K562 (cell line): ENCODE measurements around the gene VPS33A. TPM values are rescaled to one million over a fixed set of nuclear protein-coding genes. Genes with fewer than 3 reads are reported as not detected.

ENCODE experiments used
- ATAC-seq: fragments of 200-7000 bp; cut with Tn5 transposase; 3 replicates; pipeline ENCODE4 v1.9.1; 2020; ENCODE audit warnings: moderate library complexity
- BruUV-seq: library from RNA; stranded (reverse); fragments of 400-500 nt; replicated peaks from 2 replicates; lab custom pipeline; 2021; lab: Mats Ljungman, UMichigan
- CTCF ChIA-PET: fragments of 300-600 bp; formaldehyde crosslinking; extraction: SDS; loops from one replicate; lab custom pipeline; 2021; ENCODE audit warnings: low intra/inter-chr PET ratio; lab: Yijun Ruan, JAX
- POLR2A ChIA-PET: fragments of 300-600, 350-650 bp; sonication (Branson Sonifier 250); formaldehyde crosslinking; extraction: SDS; loops from one replicate; lab custom pipeline; 2021; ENCODE audit warnings: antibody characterized with exemption, inconsistent platforms; lab: Yijun Ruan, JAX
- DNase-seq, 4 experiments: peaks; one replicate each; pipeline versions ENCODE4 v3.0.0 to v3.0.0-alpha.2; 2011 to 2018; ENCODE audit warnings: low spot score in 3 of 4, mixed read lengths in 3 of 4; ENCODE audit errors: extremely low read depth in 1 of 4
- FAIRE-seq: peaks from 2 replicates; lab custom pipeline; 2011; peaks lifted over from hg19 to GRCh38; lab: Jason Lieb, UNC
- H2AFZ ChIP-seq: 2 replicates; pipeline ENCODE4 v1.6.0; 2011; ENCODE audit warnings: low read depth, low read length, control low read depth, inconsistent platforms
- H3K27ac ChIP-seq: fragments of 200-600 bp; 3 replicates; pipeline ENCODE4 v1.8.0; 2011; ENCODE audit warnings: low read depth, mild to moderate bottlenecking, control low read depth, inconsistent platforms, low read length, moderate library complexity, mixed read lengths; ENCODE audit errors: extremely low read depth
- H3K27me3 ChIP-seq, 2 experiments: fragments of 300-600 bp in 1 of 2; 2 replicates in 1 of 2; 3 replicates in 1 of 2; pipeline versions ENCODE4 v1.6.0 to v1.8.0; 2011; ENCODE audit warnings: inconsistent platforms in 2 of 2, low read length in 2 of 2, mild to moderate bottlenecking in 1 of 2, mixed read lengths in 1 of 2, moderate library complexity in 1 of 2; ENCODE audit not compliant: control insufficient read depth in 2 of 2, insufficient read depth in 2 of 2
- H3K36me3 ChIP-seq: fragments of 300-600 bp; 3 replicates; pipeline ENCODE4 v1.8.0; 2011; ENCODE audit warnings: mild to moderate bottlenecking, low read length, inconsistent platforms; ENCODE audit not compliant: control insufficient read depth, insufficient read depth
- H3K4me1 ChIP-seq, 2 experiments: fragments of 200-600 bp in 1 of 2; replicated peaks in 1 of 2; 2 replicates in 1 of 2; 3 replicates in 1 of 2; pipeline versions ENCODE4 v1.5.1 to v1.8.0; 2011; ENCODE audit warnings: inconsistent platforms in 2 of 2, low read length in 2 of 2, mild to moderate bottlenecking in 1 of 2, mixed read lengths in 1 of 2, moderate library complexity in 1 of 2; ENCODE audit not compliant: control insufficient read depth in 2 of 2, insufficient read depth in 2 of 2
- H3K4me2 ChIP-seq: 2 replicates; pipeline ENCODE4 v1.6.1; 2011; ENCODE audit warnings: low read length, control low read depth, inconsistent platforms, mixed read lengths; ENCODE audit not compliant: insufficient read depth
- H3K4me3 ChIP-seq: fragments of 200-600 bp; sonication (generic), shearing (Covaris generic); 2 replicates; pipeline ENCODE4 v1.5.1; 2016; ENCODE audit warnings: control low read depth, inconsistent platforms
- H3K79me2 ChIP-seq: fragments of 200-600 bp; 3 replicates; pipeline ENCODE4 v1.8.0; 2011; ENCODE audit warnings: low read length, inconsistent platforms; ENCODE audit not compliant: control insufficient read depth, insufficient read depth
- H3K9ac ChIP-seq, 2 experiments: 2 replicates each; pipeline versions ENCODE4 v1.6.0 to v1.6.1; 2011; ENCODE audit warnings: low read depth in 2 of 2, low read length in 2 of 2, control low read depth in 1 of 2, inconsistent platforms in 1 of 2, mild to moderate bottlenecking in 1 of 2, mixed read lengths in 1 of 2; ENCODE audit not compliant: insufficient read depth in 1 of 2
- H3K9me1 ChIP-seq: one replicate; pipeline ENCODE4 v1.6.0; 2011; ENCODE audit warnings: inconsistent platforms, mild to moderate bottlenecking, low read length, moderate library complexity; ENCODE audit not compliant: control insufficient read depth, insufficient read depth
- H3K9me3 ChIP-seq: replicated peaks from 2 replicates; pipeline ENCODE4 v1.5.1; 2011; ENCODE audit warnings: low read depth, low read length, inconsistent platforms; ENCODE audit not compliant: control insufficient read depth, insufficient read depth
- H4K20me1 ChIP-seq: replicated peaks from 2 replicates; pipeline ENCODE4 v1.6.1; 2011; ENCODE audit warnings: low read length, inconsistent platforms, mixed read lengths; ENCODE audit not compliant: control insufficient read depth, insufficient read depth
- BRD4 ChIP-seq: fragments of 200-600 bp; sonication (generic); IDR thresholded peaks from 2 replicates; pipeline ENCODE4 v1.6.1; 2017; ENCODE audit warnings: inconsistent platforms
- CCNT2 ChIP-seq: IDR thresholded peaks from 2 replicates; pipeline ENCODE4 v1.6.1; 2011; ENCODE audit warnings: borderline replicate concordance, low read depth, mild to moderate bottlenecking, moderate library complexity, mixed read lengths, low read length; ENCODE audit not compliant: insufficient read length; ENCODE audit errors: extremely low read depth
- MAFF ChIP-seq: IDR thresholded peaks from 2 replicates; pipeline ENCODE4 v1.6.1; 2012; ENCODE audit warnings: low read length, improper control_type of control experiment
- PML ChIP-seq: IDR thresholded peaks from 2 replicates; pipeline ENCODE4 v1.6.1; 2012; ENCODE audit warnings: low read length, inconsistent platforms
- POLR2H ChIP-seq: IDR thresholded peaks from 2 replicates; pipeline ENCODE4 v1.6.1; 2016; ENCODE audit warnings: missing genetic modification characterization, low read depth, mild to moderate bottlenecking, control low read depth, missing compliant biosample characterization, moderate library complexity
- PTRF ChIP-seq: fragments of 450-650 bp; IDR thresholded peaks from 2 replicates; pipeline ENCODE4 v1.6.1; 2016; ENCODE audit warnings: mild to moderate bottlenecking, missing genetic modification characterization, missing compliant biosample characterization
- RBM14 ChIP-seq: fragments of 200-400 bp; formaldehyde crosslinking; IDR thresholded peaks from 2 replicates; pipeline ENCODE4 v1.6.1; 2018; ENCODE audit warnings: low read depth, mild to moderate bottlenecking, low read length, moderate library complexity, borderline replicate concordance; ENCODE audit not compliant: insufficient read depth
- STAG1 ChIP-seq: sonication (generic); formaldehyde crosslinking; IDR thresholded peaks from 2 replicates; pipeline ENCODE4 v1.5.0; 2020; ENCODE audit warnings: missing genetic modification reagents, borderline replicate concordance
- TAF9B ChIP-seq: fragments of 450-650 bp; IDR thresholded peaks from 2 replicates; pipeline ENCODE4 v1.6.1; 2018; ENCODE audit warnings: mild to moderate bottlenecking; ENCODE audit not compliant: partially characterized antibody
- ZNF253 ChIP-seq: fragments of 250-450 bp; sonication (Bioruptor Pico); conservative IDR thresholded peaks from 2 replicates; pipeline ENCODE4 v1.6.1; 2021; ENCODE audit warnings: mild to moderate bottlenecking
- ZNF282 ChIP-seq: sonication (generic); formaldehyde crosslinking; IDR thresholded peaks from 2 replicates; pipeline ENCODE4 v1.8.1; 2023; ENCODE audit warnings: missing genetic modification reagents
- ZNF431 ChIP-seq: sonication (generic); formaldehyde crosslinking; IDR thresholded peaks from 2 replicates; pipeline ENCODE4 v1.8.0; 2022; ENCODE audit warnings: mild to moderate bottlenecking, missing genetic modification reagents
- ZNF740 ChIP-seq, 3 experiments: fragments of 200-800 bp in 1 of 3; sonication (Bioruptor generic) in 1 of 3; sonication (generic) in 1 of 3; formaldehyde crosslinking in 1 of 3; IDR thresholded peaks; 2 replicates each; pipeline versions ENCODE4 v1.6.1 to v1.8.0; 2016 to 2022; ENCODE audit warnings: mild to moderate bottlenecking in 2 of 3, missing compliant biosample characterization in 2 of 3, missing genetic modification characterization in 2 of 3, missing genetic modification reagents in 1 of 3
- WGBS: fragments of 100-300 bp; shearing (Covaris generic); methylation state at CpG from one replicate; pipeline ENCODE4 v1.1.6; 2016; ENCODE audit warnings: low coverage, mixed read lengths; ENCODE audit not compliant: insufficient coverage; ENCODE audit errors: missing lambda C conversion rate; 5-methylcytosine and 5-hydroxymethylcytosine counted together
- in situ Hi-C: fragments of 300-500 bp; cut with MboI; formaldehyde crosslinking; loops from 4 replicates; pipeline ENCODE4 v1.15.0; 2018; ENCODE audit warnings: inconsistent platforms, mixed read lengths
- intact Hi-C: fragments of 100-400 bp; cut with micrococcal nuclease; formaldehyde crosslinking; loops from 2 replicates; pipeline ENCODE4 v1.14.2; 2022
- polyA plus RNA-seq, 8 experiments: library from polyadenylated mRNA; depleted of rRNA in 4 of 8; stranded (reverse) in 5 of 8; unstranded in 3 of 8; fragments of >200 nt; fragmentation: Nextera tagmentation in 2 of 8; fragmentation: Illumina TruSeq in 1 of 8; extraction: Ambion mirVana in 2 of 8; extraction: Trizol in 1 of 8; gene quantifications; 2 replicates each; pipeline versions ENCODE4 v1.2.1 to v1.2.3, GENCODE V29; 2011 to 2014; ENCODE audit warnings: inconsistent platforms in 1 of 8, missing spikeins in 1 of 8
- total RNA-seq, 7 experiments: library from RNA; depleted of rRNA in 6 of 7; stranded (reverse); fragments of >200 nt in 6 of 7; fragmentation: Illumina TruSeq in 2 of 7; extraction: Trizol in 2 of 7; gene quantifications; 2 replicates each; pipeline versions ENCODE4 v1.2.1 to v1.2.3, GENCODE V29; 2011 to 2021; ENCODE audit warnings: low replicate concordance in 1 of 7

Gene VPS33A
- total and polyA plus RNA-seq, 9 of the 15 experiments (the other 6 are each of a cell fraction or from before 2014, with no cell fraction given) = 10.6 to 34.3 (median 25.3) TPM

DNA sequence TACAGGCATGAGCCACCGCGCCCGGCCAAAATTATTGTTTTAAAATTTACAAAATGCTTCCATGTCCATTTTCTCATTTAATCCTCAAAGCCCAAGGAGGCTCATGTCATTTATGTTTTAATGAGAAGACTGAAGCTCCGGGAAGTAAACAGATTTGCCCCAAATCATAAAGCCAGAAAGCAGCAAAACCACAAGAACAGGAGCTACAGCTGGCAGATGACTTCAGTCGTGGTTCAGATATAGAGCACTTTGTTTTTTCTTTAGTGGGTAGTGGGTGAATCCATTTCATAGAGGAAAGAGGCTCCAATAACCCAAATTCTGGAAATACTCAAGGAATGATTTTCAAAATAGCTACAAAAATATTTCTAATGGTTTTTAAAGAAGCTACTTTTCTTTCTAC lies 45.4 kb upstream of the VPS33A start:
- no peak for FAIRE-seq
- H3K4me2 ChIP-seq = no peak overlapping the region
- CTCF ChIA-PET = no interaction called here

More for the DNA sequence above, 45.4 kb upstream of the VPS33A start:
- 75% methylated on average over 5 of the region's 5 CpGs for WGBS
- peaks cover 25% of the 10 kb centered on the region; the same call in 2 of the 3 replicates for H3K36me3 ChIP-seq
- TF ChIP-seq BRD4 (no peak), STAG1 (CRISPR knock-in tag) (no peak), PTRF (tag) (no peak), TAF9B (no peak), ZNF431 (CRISPR knock-in tag) (no peak), MAFF (no peak), CCNT2 (no peak), POLR2H (tag) (no peak), PML (no peak), RBM14 (no peak), ZNF253 (CRISPR knock-in tag) (no peak), ZNF282 (CRISPR knock-in tag) (no peak), ZNF740 (CRISPR knock-in tag; IDR thresholded peaks at IDR 0.05) (no peak), ZNF740 (tag; IDR thresholded peaks at IDR 0.05) (no peak)
- no TSS peak for BruUV-seq
- DNase-seq = no peak
- POLR2A ChIA-PET = interaction anchor here (1.0 kb wide), 1 partner anchor 11 kb away, joined by 3 read pairs; no protein-coding TSS in a partner anchor
- H3K9ac ChIP-seq = no peak overlapping the region
- H3K9me1 ChIP-seq = no peaks in the 10 kb centered on the region
- 0 out of 2 replicates have a peak, but pooled peaks cover 3% of the 10 kb centered on the region for H4K20me1 ChIP-seq
- H3K4me1 ChIP-seq = no peaks in the 10 kb centered on the region
- no peak overlapping the region for H2AFZ ChIP-seq
- no peaks in the 10 kb centered on the region for H3K9me3 ChIP-seq
- H3K4me3 ChIP-seq = no peak overlapping the region
- no peaks in the 10 kb centered on the region for H3K27me3 ChIP-seq
- no peaks in the 10 kb centered on the region for H3K79me2 ChIP-seq
- no peak for ATAC-seq
- intact Hi-C loops (no loop called here), in situ Hi-C loops (no loop called here)
- H3K27ac ChIP-seq = no peak overlapping the region
